Left ventricle myocardium inferior (tissue), 1 donor: ENCODE data around the gene CSE1L. TPM values are rescaled to one million over a fixed set of nuclear protein-coding genes. Genes with fewer than 3 reads are reported as not detected.
A peak's percentile ranks its signal among the peaks of the same experiment; 100 is the strongest.

Experiments
- DNase-seq: peaks from one replicate; pipeline ENCODE4 v3.0.0-alpha.2; 2020
- H3K27ac ChIP-seq: fragments of 200-600 bp; replicated peaks from 2 replicates; pipeline ENCODE4 v1.8.0; 2021
- H3K27me3 ChIP-seq: fragments of 200-600 bp; 2 replicates; pipeline ENCODE4 v1.8.0; 2021; ENCODE audit warnings: low read depth
- H3K36me3 ChIP-seq: fragments of 200-600 bp; 2 replicates; pipeline ENCODE4 v1.8.0; 2021
- H3K4me1 ChIP-seq: fragments of 200-600 bp; 2 replicates; pipeline ENCODE4 v1.8.0; 2021
- H3K4me3 ChIP-seq: fragments of 200-600 bp; 2 replicates; pipeline ENCODE4 v1.8.0; 2021; ENCODE audit warnings: mild to moderate bottlenecking, moderate library complexity
- H3K9me3 ChIP-seq: fragments of 200-600 bp; replicated peaks from 2 replicates; pipeline ENCODE4 v1.8.0; 2021
- intact Hi-C: fragments of 100-400 bp; cut with micrococcal nuclease; formaldehyde crosslinking; loops from one replicate; pipeline ENCODE4 v1.11.0; 2022
- long read RNA-seq: library from polyadenylated mRNA; unstranded; transcript quantifications from one replicate; pipeline ENCODE4 v2.0.0, GENCODE V29; 2021
- total RNA-seq: library from RNA; stranded (reverse); fragmentation: NEBNext Ultra II Directional; extraction: Animal tissue kit (Norgen Biotek cat#: 25700); gene quantifications from one replicate; pipeline ENCODE4 v1.2.1, GENCODE V29; 2021
- TF ChIP-seq, protein P1 (sequence below): fragments of 200-600 bp; IDR thresholded peaks from 2 replicates; pipeline ENCODE4 v1.8.0; 2021; ENCODE audit warnings: antibody characterized with exemption, mild to moderate bottlenecking, borderline replicate concordance
- donor health status: DM: no; HTN: yes; CAD: no; lungs with severe emphysema.

The CSE1L gene, protein sequence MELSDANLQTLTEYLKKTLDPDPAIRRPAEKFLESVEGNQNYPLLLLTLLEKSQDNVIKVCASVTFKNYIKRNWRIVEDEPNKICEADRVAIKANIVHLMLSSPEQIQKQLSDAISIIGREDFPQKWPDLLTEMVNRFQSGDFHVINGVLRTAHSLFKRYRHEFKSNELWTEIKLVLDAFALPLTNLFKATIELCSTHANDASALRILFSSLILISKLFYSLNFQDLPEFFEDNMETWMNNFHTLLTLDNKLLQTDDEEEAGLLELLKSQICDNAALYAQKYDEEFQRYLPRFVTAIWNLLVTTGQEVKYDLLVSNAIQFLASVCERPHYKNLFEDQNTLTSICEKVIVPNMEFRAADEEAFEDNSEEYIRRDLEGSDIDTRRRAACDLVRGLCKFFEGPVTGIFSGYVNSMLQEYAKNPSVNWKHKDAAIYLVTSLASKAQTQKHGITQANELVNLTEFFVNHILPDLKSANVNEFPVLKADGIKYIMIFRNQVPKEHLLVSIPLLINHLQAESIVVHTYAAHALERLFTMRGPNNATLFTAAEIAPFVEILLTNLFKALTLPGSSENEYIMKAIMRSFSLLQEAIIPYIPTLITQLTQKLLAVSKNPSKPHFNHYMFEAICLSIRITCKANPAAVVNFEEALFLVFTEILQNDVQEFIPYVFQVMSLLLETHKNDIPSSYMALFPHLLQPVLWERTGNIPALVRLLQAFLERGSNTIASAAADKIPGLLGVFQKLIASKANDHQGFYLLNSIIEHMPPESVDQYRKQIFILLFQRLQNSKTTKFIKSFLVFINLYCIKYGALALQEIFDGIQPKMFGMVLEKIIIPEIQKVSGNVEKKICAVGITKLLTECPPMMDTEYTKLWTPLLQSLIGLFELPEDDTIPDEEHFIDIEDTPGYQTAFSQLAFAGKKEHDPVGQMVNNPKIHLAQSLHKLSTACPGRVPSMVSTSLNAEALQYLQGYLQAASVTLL
- 38.2 TPM for total RNA-seq
- long read RNA-seq, transcript CSE1L-201 (25 exons, 3,553 nt) = major isoform, 74 of 80 reads
- long read RNA-seq, partial matches to known transcripts = 4 of 80 reads
- long read RNA-seq, other reads (novel, unspliced or antisense) = 2 of 80 reads

DNA sequence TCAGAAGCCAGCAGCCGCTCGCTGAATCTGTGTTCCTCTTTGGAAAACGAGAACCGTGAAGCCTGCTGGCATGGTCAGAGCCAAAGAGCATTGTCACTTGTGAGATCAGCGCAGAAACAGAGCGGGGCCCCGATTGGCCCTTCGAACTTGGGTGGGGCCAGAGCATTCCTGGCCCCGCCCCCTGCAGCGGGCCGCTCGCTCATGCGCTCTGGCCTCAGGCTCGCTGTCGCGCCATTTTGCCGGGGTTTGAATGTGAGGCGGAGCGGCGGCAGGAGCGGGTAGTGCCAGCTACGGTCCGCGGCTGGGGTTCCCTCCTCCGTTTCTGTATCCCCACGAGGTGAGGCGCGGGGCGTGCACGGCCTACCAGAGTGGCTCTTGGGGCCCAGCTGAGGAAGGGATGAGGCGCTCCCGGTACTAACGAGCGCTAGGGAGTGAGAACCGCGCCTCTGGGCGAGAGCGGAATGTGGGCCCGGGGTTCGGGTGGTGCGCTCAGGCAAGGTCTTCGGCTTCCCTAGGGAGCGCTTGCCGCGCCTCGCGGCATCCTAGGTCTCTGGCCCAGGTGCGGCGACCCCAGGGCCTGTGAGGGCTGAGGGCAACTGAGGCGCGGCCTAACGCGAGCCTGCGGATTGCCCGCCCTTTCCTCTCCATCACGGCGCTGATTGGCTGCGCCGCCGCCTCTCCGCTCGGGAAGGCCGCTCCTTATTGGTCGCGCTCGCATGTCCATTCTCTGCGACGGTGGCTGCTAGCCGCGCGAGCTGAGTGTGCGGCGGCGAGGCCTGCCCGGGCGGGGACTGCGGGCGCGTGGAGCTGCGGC is at the start of gene CSE1L:
Gene CSE1L (plus strand): TSS at position 226 of the 814 bp plus-strand sequence. CDS start 12,152 bp downstream, outside the sequence.
- Histone ChIP-seq H3K36me3 (no peaks in the 10 kb centered on the region), H3K9me3 (no peaks in the 10 kb centered on the region), H3K27me3 (no peaks in the 10 kb centered on the region), H3K27ac (peak within 1 kb of the TSS; percentile 97), H3K4me3 (peak within 1 kb of the TSS; percentile 100), H3K4me1 (peaks cover 37% of the 10 kb centered on the region)
- intact Hi-C loops = no loop called here
- TF ChIP-seq, protein P1, sequence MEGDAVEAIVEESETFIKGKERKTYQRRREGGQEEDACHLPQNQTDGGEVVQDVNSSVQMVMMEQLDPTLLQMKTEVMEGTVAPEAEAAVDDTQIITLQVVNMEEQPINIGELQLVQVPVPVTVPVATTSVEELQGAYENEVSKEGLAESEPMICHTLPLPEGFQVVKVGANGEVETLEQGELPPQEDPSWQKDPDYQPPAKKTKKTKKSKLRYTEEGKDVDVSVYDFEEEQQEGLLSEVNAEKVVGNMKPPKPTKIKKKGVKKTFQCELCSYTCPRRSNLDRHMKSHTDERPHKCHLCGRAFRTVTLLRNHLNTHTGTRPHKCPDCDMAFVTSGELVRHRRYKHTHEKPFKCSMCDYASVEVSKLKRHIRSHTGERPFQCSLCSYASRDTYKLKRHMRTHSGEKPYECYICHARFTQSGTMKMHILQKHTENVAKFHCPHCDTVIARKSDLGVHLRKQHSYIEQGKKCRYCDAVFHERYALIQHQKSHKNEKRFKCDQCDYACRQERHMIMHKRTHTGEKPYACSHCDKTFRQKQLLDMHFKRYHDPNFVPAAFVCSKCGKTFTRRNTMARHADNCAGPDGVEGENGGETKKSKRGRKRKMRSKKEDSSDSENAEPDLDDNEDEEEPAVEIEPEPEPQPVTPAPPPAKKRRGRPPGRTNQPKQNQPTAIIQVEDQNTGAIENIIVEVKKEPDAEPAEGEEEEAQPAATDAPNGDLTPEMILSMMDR = peak; percentile 41
- DNase-seq = peak; percentile 95

DNA sequence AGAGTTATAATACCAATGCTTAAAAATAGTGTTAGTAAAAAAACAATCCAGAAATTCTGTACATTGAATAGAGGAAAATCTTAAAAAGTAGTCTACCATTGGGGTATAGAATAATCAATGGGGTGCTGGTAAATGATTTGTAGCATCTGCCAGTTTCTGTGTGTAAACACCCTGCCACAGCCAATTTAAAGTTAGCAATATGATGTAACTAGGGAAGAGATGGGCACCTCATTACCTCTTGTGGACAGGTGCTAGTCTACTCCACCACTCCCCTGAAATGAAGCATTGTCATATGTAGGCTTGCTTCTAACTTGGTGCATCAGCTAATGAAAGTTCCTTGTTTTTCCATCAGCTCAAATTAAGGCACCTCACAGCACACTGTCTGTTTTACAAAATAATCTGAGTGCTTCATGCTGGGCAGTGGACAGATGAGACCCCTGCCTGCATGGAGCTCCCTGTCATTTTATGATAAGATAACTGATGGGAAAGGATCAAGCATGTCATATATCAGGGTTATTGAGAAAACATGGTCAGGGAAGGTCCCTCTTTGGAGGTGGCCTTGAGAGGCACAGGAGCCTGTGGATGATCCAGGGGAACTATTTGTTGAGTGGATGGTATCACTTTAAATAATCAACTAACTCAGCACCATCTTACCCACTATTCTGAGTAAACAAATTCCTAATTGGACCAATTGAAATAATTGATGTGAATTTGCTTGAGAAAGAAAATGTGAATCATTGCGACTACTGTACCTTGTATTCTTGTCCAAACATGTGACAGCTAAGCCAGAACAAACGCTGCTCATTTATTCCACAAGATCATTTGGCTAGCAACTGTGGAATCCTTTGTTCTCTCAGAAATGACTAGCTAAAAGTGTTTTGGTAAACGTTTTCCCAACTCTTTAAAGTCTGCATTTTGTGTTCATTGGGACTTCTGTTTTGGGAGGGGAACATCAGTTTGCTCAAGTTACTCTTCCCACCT is 45.9 kb upstream of the CSE1L start:
- TF ChIP-seq, protein P1 = no peak
- intact Hi-C loops = no loop called here
- H3K4me3 ChIP-seq = no peak overlapping the region

DNA sequence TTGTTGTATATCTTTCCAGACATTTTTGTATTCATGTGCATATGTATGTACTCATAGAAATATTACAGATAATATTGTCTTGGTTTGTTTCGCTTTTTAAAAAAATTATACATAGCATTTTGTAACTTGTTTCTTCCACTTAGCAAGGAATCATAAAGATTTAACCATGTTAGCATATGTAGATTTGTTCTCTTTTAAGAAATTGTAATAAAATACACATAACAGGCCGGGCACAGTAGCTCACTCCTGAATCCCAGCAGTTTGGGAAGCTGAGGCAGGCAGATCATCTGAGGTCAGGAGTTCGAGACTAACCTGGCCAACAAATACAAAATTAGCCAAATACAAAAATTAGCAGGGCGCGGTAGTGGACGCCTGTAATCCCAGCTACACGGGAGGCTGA is 44.4 kb upstream of the CSE1L start:
- Histone ChIP-seq H3K4me3 (no peak overlapping the region), H3K36me3 (peaks cover 90% of the 10 kb centered on the region), H3K4me1 (no peaks in the 10 kb centered on the region), H3K9me3 (no peaks in the 10 kb centered on the region), H3K27me3 (no peaks in the 10 kb centered on the region), H3K27ac (no peak overlapping the region)
- no peak for DNase-seq
- TF ChIP-seq, protein P1 = no peak
- intact Hi-C loops = no loop called here

More for the DNA sequence above, 45.9 kb upstream of the CSE1L start:
- no peak for DNase-seq
- H3K27me3 ChIP-seq = no peaks in the 10 kb centered on the region
- no peaks in the 10 kb centered on the region for H3K9me3 ChIP-seq
- H3K4me1 ChIP-seq = no peaks in the 10 kb centered on the region
- H3K36me3 ChIP-seq = peaks cover 90% of the 10 kb centered on the region
- H3K27ac ChIP-seq = no peak overlapping the region

DNA sequence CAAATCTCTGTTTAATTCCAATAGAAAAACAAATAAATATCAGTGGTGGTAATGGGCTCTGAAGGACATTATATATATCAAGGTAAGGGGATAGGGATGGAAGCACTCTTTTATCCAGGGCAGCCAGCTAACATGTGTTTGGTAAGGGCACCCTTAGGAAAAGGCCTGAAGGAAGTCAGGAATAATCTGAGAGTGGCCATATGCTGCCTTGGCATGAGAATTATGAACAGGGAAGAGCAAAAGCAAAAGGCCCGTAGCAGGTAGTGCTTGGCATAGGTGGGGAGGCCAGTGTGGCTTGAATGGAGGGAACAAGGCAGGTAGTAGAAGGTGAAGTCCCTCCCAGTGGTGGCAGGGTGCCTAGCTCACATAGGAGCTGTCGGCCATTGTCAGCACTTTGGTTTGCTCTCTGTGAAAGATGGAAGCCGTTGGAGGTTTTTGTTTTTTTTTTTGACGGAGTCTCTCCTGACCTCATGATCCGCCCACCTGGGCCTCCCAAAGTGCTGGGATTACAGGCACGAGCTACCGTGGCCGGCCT is 39.6 kb upstream of the CSE1L start:
- Histone ChIP-seq H3K27ac (no peak overlapping the region), H3K4me3 (no peak overlapping the region), H3K9me3 (no peaks in the 10 kb centered on the region), H3K36me3 (peaks cover 92% of the 10 kb centered on the region), H3K27me3 (no peaks in the 10 kb centered on the region), H3K4me1 (no peaks in the 10 kb centered on the region)
- intact Hi-C loops = no loop called here
- DNase-seq = no peak
- TF ChIP-seq, protein P1 = no peak
